DOHH2 (cell line): ENCODE data around the gene IGF2.

Experiments
- H3F3A ChIP-seq: fragments of 200-600 bp; sonication (generic), shearing (Covaris generic); 2 replicates; pipeline ENCODE4 v1.6.0; 2016; ENCODE audit warnings: antibody characterized with exemption, mild to moderate bottlenecking; ENCODE audit not compliant: control insufficient read depth, insufficient read depth
- H3K27ac ChIP-seq: fragments of 200-600 bp; sonication (generic); 2 replicates; pipeline ENCODE4 v1.5.1; 2014; ENCODE audit warnings: low read depth, mild to moderate bottlenecking, low read length, moderate library complexity
- H3K27me3 ChIP-seq: fragments of 200-600 bp; sonication (generic); 2 replicates; pipeline ENCODE4 v1.6.1; 2014; ENCODE audit warnings: mild to moderate bottlenecking, low read length, mixed read lengths; ENCODE audit not compliant: control insufficient read depth
- H3K36me3 ChIP-seq: fragments of 200-600 bp; sonication (generic); 2 replicates; pipeline ENCODE4 v1.6.1; 2014; ENCODE audit warnings: mild to moderate bottlenecking, low read length, moderate library complexity, mixed read lengths; ENCODE audit not compliant: control insufficient read depth
- H3K4me1 ChIP-seq: fragments of 200-600 bp; sonication (generic); 2 replicates; pipeline ENCODE4 v1.6.1; 2014; ENCODE audit warnings: mild to moderate bottlenecking, low read length, mixed read lengths; ENCODE audit not compliant: control insufficient read depth
- H3K4me2 ChIP-seq: fragments of 200-600 bp; sonication (generic); 2 replicates; pipeline ENCODE4 v1.6.0; 2014; ENCODE audit warnings: mild to moderate bottlenecking, low read length, moderate library complexity
- H3K4me3 ChIP-seq: fragments of 200-600 bp; sonication (generic); 2 replicates; pipeline ENCODE4 v1.5.1; 2014; ENCODE audit warnings: mild to moderate bottlenecking, low read length, mixed read lengths
- H3K79me2 ChIP-seq: fragments of 200-600 bp; sonication (generic); 2 replicates; pipeline ENCODE4 v1.6.1; 2014; ENCODE audit warnings: mild to moderate bottlenecking, low read length, mixed read lengths; ENCODE audit not compliant: control insufficient read depth
- H3K9me2 ChIP-seq: fragments of 200-600 bp; sonication (generic); replicated peaks from 2 replicates; pipeline ENCODE4 v1.6.1; 2014; ENCODE audit warnings: mild to moderate bottlenecking, low read length, mixed read lengths; ENCODE audit not compliant: control insufficient read depth
- H3K9me3 ChIP-seq: fragments of 200-600 bp; sonication (generic); 2 replicates; pipeline ENCODE4 v1.6.1; 2014; ENCODE audit warnings: antibody characterized with exemption, low read length, mixed read lengths; ENCODE audit not compliant: control insufficient read depth, insufficient read depth
- H4K20me1 ChIP-seq: fragments of 200-600 bp; sonication (generic); 2 replicates; pipeline ENCODE4 v1.6.0; 2014; ENCODE audit warnings: low read depth, mild to moderate bottlenecking, antibody characterized with exemption, low read length, moderate library complexity; ENCODE audit not compliant: control insufficient read depth, insufficient read depth
- EZH2phosphoT487 ChIP-seq: fragments of 200-600 bp; sonication (generic); IDR thresholded peaks from 2 replicates; pipeline ENCODE4 v1.6.1; 2017; ENCODE audit warnings: borderline replicate concordance, mild to moderate bottlenecking, antibody characterized with exemption, low read length, moderate library complexity, mixed read lengths
- TF ChIP-seq, protein P1 (sequence below): fragments of 200-600 bp; sonication (generic); IDR thresholded peaks from one replicate; pipeline ENCODE4 v1.5.1; 2014; ENCODE audit warnings: antibody characterized with exemption, mild to moderate bottlenecking, low read depth, low read length; ENCODE audit not compliant: poor library complexity, severe bottlenecking

IGF2 gene

DNA sequence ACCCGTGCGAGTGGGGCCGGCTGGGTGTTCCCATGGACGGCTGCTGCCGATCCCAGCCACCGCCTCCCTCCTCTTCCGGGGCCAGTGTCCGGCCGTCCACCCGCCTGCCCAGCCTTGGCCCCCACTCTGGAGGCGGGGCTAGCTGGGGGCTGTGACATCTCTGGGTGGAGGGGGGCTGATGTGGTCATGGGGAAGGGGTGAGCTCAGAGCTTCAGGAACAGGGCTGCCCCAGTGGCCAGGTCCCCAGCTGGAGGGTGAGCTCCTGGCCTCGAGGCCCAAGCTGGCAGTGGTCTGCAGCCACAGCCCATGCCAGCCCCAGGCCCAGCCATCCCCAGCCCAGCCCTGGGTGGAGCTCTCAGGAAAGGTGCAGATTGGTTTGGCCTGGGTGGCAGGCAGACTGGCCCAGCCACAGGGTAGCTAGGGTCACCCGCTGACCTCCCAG lies 19.1 kb upstream of the IGF2 start:
- Histone ChIP-seq H3K27ac (no peak overlapping the region), H4K20me1 (no peaks in the 10 kb centered on the region), H3K79me2 (no peaks in the 10 kb centered on the region), H3F3A (no peaks in the 10 kb centered on the region), H3K4me2 (no peak overlapping the region), H3K9me2 (no peaks in the 10 kb centered on the region), H3K27me3 (no peaks in the 10 kb centered on the region), H3K4me3 (no peak overlapping the region), H3K9me3 (no peaks in the 10 kb centered on the region), H3K4me1 (no peaks in the 10 kb centered on the region), H3K36me3 (no peaks in the 10 kb centered on the region)
- TF ChIP-seq, protein P1, sequence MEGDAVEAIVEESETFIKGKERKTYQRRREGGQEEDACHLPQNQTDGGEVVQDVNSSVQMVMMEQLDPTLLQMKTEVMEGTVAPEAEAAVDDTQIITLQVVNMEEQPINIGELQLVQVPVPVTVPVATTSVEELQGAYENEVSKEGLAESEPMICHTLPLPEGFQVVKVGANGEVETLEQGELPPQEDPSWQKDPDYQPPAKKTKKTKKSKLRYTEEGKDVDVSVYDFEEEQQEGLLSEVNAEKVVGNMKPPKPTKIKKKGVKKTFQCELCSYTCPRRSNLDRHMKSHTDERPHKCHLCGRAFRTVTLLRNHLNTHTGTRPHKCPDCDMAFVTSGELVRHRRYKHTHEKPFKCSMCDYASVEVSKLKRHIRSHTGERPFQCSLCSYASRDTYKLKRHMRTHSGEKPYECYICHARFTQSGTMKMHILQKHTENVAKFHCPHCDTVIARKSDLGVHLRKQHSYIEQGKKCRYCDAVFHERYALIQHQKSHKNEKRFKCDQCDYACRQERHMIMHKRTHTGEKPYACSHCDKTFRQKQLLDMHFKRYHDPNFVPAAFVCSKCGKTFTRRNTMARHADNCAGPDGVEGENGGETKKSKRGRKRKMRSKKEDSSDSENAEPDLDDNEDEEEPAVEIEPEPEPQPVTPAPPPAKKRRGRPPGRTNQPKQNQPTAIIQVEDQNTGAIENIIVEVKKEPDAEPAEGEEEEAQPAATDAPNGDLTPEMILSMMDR = no peak
- no peak for TF ChIP-seq EZH2phosphoT487

DNA sequence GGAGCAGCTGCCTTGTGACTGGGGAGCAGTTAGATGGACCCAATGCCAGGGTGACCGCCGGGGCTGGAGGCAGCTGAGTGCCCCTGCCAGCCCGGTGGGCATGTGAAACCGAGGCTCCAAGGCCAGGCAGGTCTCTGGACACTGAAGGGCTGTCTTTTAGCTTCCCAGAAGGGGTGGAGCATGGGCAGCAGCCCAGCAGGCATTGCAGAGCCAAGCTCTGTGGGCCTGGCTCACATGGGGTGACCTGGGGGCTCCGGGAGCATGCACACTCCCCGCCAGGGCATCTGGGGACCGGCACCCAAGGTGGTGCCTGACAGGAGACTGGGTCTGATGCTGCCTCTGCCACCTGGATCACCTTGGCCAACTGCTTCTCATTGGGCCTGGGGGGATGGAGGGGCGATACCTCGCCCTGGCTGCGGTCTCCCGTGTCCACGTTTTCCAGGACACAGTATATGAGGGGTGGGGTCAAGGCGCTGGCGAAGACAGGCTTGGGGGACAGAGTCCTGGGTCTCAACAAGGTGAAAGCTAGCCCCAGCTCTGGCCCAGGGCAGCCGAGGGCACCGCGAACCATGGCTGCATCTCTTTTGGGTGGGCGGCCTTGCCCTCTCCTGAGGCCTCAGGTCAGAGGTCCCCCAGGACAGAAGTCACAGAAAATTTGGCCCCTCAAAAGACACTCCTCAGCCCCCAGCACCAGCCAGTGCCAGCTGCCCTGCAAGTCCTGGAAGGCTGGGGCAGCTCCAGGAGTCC lies 18.3 kb upstream of the IGF2 start:
- Histone ChIP-seq H3K36me3 (no peaks in the 10 kb centered on the region), H3K9me2 (no peaks in the 10 kb centered on the region), H3F3A (no peaks in the 10 kb centered on the region), H3K27me3 (no peaks in the 10 kb centered on the region), H3K4me2 (no peak overlapping the region), H3K79me2 (no peaks in the 10 kb centered on the region), H4K20me1 (no peaks in the 10 kb centered on the region), H3K27ac (no peak overlapping the region), H3K9me3 (no peaks in the 10 kb centered on the region), H3K4me3 (no peak overlapping the region), H3K4me1 (no peaks in the 10 kb centered on the region)
- TF ChIP-seq EZH2phosphoT487 = no peak
- TF ChIP-seq, protein P1 = no peak

DNA sequence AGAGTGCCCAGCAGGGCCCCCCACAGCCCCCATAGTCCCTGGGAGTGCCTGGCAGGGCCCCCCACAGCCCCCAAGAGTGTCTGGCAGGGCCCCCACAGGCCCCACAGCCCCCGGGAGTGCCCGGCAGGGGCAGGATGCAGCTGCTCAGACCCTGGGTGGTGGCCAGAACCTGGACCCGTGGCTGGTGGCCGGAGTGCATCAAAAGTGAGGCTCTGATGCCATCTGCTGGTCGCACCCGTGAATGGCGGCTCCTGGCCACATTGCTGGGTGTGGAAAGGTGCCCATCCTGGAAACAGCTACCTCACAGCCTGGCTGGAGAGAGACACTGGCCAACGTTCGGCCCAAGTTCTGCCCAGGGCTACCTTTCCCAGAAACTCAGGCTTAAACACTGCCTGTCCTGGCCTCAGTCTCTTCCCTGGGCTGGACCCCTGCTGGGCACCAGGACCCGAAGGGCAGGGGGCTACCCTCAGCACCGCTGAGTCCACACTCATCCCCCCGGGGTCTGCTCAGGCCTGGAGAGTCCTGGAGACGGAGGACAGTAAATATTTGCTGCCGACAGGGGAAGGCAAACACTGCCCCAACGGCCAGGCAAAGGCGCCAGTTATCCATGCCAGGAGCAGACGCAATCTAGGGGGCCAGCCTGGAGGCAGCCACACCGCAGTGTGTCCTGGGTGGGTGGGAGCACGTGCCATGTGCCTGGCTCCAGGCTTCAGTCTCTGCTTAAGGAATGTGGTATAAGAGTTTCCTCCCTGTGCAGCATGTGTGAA lies 17.4 kb upstream of the IGF2 start:
- no peaks in the 10 kb centered on the region for H3K79me2 ChIP-seq
- H4K20me1 ChIP-seq = 0 out of 2 replicates have a peak, but pooled peaks cover 2% of the 10 kb centered on the region
- no peak overlapping the region for H3K27ac ChIP-seq
- no peaks in the 10 kb centered on the region for H3F3A ChIP-seq
- no peak overlapping the region for H3K4me3 ChIP-seq
- no peaks in the 10 kb centered on the region for H3K9me3 ChIP-seq
- H3K4me1 ChIP-seq = peaks cover 3% of the 10 kb centered on the region
- no peaks in the 10 kb centered on the region for H3K36me3 ChIP-seq
- H3K9me2 ChIP-seq = no peaks in the 10 kb centered on the region
- TF ChIP-seq EZH2phosphoT487 = no peak
- TF ChIP-seq, protein P1 = peak; percentile 83
- H3K4me2 ChIP-seq = no peak overlapping the region
- no peaks in the 10 kb centered on the region for H3K27me3 ChIP-seq
